GM12874 (cell line): ENCODE data around the gene GARIN5B.

ENCODE experiments used
- TF ChIP-seq, protein P1 (sequence below): IDR thresholded peaks from 2 replicates; pipeline ENCODE4 v1.5.1; 2011; ENCODE audit warnings: low read depth, mild to moderate bottlenecking, control low read depth, low read length, moderate library complexity; ENCODE audit not compliant: insufficient read depth

GARIN5B gene

GRCh38 chr19:55322204-55322885 is 40.7 kb downstream of the GARIN5B start:
- TF ChIP-seq, protein P1, sequence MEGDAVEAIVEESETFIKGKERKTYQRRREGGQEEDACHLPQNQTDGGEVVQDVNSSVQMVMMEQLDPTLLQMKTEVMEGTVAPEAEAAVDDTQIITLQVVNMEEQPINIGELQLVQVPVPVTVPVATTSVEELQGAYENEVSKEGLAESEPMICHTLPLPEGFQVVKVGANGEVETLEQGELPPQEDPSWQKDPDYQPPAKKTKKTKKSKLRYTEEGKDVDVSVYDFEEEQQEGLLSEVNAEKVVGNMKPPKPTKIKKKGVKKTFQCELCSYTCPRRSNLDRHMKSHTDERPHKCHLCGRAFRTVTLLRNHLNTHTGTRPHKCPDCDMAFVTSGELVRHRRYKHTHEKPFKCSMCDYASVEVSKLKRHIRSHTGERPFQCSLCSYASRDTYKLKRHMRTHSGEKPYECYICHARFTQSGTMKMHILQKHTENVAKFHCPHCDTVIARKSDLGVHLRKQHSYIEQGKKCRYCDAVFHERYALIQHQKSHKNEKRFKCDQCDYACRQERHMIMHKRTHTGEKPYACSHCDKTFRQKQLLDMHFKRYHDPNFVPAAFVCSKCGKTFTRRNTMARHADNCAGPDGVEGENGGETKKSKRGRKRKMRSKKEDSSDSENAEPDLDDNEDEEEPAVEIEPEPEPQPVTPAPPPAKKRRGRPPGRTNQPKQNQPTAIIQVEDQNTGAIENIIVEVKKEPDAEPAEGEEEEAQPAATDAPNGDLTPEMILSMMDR: no peak

DNA sequence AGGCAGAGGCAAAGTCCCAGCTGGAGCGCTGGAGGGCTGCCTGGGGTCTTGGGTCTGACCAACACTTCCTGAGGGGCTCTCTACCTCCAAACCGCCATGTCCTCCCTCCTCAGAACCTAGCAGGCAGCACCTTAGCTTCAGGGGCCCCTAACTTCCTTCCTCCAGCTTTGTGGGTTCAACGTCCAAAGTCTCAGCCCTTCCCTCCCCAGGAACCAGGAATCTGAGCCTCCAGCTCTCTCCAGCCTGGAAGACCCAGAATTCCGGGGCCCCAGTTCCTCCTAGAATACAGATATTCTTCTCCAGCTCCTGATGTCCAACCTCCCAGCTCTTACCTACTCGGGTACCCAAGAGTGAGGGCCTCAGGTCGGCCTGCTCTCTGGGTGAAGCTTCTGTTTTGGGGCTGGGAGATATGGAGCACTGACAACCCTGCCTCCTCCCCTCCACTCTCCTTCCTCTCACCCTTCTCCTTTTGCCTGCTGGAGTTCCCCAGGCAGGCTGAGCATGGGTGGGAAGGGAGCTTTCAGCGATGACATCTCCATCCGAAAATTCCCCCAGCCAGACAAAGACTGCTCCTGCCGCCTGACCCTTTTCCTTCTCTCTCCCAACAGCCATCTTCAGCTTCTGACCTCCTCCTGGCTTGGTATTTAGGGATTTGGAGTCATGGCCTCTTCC is 41.5 kb downstream of the GARIN5B start:
- TF ChIP-seq, protein P1: no peak

DNA sequence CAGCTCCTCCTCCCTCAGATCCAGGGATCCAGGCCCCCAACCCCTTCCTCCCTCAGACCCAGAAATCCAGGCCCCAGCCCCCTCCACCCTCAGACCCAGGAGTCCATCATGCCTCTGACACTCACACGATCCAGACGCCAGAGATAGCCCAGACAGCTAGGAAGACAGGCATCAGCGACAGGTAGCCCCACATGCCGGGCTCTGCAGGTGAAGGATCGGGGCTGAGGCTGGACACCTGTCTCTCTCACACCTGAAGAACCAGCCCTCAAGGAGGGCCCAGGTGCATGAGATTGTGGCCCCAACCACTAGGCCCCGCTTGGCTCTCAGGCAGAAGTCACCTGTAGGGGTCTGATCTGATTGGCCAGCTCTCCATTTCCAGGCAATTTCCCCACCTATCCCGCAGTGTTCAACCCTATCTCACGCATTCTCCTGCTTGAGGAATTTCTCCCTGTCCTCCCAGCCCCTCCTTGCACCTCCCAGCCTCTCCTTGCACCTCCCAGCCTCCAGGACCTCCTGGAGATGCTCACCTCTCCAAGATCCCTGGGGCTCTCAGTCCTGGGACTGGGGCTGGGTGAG is 42.1 kb downstream of the GARIN5B start:
- TF ChIP-seq, protein P1: no peak

DNA sequence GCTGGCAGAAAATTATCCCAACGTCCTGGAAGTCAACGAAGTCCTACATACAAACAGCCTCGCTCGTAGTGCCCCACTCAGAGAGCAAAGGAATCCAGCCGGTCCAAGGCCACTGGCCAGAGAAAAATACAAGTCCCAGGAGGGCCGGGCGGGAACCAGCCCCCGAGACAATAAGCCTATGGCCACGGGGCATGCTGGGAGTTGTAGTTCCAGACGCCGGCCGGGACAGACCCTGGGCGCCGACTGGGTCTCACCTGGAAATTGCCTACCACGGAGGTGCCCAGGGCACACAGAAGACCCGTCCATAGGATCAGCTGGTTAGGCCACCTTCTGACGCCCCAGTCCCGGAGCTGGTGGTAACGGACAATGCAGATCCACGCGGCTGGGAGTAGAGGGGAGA is 43.3 kb downstream of the GARIN5B start:
- TF ChIP-seq, protein P1: no peak

DNA sequence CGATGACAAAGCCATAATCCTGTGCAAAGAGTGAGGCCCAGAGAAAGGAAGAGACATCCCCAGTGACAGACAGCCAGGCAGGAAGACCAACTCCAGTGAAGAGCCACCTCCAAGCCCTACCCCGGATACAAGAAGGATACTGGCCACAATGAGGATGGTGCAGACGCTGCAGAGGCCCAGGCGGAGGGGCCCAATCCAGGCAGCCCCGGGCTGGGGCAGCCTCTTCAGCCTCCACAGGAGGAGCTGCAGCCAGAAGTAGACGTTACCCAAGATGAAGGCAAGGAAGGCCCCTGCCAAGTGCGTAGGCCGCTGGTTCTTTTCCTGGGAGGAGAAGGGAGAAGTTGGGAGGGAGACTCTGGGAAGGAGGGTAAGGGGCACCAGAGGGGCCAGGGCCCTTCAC is 46.4 kb downstream of the GARIN5B start:
- TF ChIP-seq, protein P1: no peak

GRCh38 chr19:55315956-55316525 is 47.0 kb downstream of the GARIN5B start:
- TF ChIP-seq, protein P1: no peak

DNA sequence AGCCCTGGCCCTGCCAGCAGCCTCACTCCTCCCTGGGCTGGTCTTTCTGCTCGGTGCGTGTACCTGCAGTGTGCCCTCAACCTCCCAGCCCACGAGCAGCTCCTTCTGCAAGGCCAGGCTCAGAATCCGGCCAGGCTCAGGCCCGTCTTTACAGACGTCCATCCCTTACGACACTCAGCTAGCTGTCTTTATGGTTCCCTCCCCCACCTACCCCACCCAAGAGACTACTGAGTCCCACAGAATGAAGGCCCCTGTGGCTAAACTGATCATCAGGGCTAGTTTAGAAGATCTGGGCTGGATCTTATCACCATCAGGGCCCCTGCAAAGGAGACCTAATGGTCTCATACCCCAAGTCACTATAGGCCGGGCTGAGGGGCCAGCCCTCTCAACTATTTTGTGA is 48.7 kb downstream of the GARIN5B start:
- TF ChIP-seq, protein P1: no peak
